NCI-H2227 (cell line): ENCODE data around the gene DLG1.

Experiments
- DNase-seq: peaks from one replicate; lab custom pipeline; 2025; ENCODE audit not compliant: unreplicated experiment; lab: John Stamatoyannopoulos, UW

The DLG1 gene

DNA sequence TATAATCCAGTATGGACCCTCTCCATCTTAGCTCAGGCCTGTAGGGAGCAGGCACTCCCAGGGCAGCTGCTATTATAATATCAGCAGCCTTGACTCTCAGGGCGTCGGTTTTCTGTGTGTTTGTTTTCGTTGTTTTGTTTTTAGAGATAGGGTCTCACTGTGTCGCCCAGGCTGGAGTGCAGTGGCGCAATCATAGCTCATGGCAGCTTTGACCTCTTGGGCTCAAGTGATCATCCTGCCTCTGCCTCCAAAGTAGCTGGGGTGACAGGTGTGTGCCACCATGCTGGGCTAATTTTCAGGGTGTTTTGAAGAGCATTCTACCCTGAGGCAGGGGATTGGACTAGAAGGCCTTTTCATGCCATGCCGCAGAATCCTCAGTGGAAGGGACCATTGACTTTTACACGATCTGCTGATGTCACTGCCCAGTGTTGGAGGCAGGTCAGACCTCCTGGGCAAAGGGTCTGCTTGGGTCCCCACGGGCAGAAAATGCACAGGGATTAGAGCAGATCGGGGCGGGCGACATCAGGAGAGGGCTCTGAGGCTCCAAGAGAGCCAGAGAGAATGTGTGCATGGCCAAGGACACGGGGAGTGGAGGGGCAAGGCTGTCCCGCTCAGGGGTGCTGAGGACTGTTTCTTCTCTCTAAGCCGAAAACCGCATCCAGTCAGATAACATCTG, 276.5 kb downstream of the DLG1 start:
- DNase-seq: no peak

DNA sequence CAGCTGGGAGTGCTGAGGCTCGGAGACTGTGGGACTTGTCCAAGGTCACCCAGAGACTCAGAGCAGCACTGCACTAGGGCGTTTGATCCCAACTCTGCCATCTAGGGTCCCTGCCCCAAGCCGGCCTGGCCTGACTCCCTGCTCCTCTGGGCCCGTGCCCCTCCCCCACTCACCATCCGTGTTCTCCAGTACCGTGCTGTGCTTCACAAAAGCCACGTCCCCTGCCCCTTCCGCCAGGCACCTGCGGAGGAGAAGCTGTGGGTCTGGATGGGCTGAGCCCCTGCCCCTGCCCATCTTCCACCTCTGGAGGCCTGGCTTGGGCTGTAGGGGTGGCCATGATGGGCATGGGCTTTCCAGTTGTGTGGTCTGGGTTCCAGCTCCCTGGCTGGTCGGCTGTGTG, 277.2 kb downstream of the DLG1 start:
- no peak for DNase-seq

DNA sequence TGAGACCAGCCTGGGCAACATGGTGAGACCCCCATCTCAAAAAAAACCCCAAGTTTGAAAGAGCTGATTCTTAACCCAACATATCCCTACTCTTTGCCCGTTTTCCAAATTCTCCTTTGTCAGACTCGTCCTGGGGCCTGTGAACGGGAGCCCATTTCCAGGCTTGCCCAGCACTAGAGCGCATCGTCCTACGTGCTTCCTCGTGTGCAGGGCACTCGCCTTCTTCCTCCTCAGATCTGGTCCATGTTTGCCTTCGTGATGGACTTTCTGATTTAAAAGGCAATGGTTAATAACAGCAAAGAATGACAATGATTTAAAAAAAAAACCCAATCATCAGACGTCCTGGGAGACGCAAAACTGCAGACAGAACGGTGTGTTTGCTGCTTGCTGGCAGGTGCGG, 278.9 kb downstream of the DLG1 start:
- no peak for DNase-seq

DNA sequence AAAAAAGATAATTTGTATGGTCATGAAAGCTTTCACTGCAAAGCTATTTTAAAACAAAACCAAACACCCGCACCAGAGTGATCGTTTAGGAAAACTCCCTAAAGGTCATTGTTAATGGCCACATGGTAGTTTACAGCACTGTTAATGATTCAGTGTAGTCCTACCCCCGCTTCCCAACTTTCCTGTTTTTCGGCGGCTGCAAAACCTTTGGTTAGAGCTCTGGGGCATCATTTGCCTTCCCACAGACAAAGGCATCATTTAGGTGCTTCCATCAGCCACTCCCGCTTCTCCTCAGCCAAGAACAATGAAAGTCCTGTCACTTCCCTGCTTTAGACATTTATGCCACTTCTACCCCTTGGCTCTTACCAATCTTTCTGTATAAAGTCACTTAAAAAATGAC, 279.4 kb downstream of the DLG1 start:
- no peak for DNase-seq

DNA sequence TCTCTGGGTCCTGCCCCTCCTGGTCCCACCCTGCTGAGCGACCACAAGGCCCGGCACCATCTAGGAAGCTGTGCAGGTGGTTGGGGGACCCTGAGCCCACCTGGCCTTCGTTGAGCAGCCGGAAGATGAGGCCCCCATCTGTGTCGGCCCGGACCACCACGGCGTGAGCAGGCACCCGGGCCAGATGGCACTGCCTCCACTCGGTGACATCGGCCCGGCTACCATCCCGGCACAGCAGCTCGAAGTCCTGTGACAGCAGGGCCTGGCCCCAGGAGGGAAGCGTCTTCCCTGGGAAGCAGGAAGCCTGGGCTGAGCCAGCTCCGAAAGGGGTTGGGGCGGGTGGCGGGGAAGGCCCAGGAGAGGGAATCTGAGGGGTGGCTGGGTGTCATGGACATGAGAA, 281.4 kb downstream of the DLG1 start:
- no peak for DNase-seq

DNA sequence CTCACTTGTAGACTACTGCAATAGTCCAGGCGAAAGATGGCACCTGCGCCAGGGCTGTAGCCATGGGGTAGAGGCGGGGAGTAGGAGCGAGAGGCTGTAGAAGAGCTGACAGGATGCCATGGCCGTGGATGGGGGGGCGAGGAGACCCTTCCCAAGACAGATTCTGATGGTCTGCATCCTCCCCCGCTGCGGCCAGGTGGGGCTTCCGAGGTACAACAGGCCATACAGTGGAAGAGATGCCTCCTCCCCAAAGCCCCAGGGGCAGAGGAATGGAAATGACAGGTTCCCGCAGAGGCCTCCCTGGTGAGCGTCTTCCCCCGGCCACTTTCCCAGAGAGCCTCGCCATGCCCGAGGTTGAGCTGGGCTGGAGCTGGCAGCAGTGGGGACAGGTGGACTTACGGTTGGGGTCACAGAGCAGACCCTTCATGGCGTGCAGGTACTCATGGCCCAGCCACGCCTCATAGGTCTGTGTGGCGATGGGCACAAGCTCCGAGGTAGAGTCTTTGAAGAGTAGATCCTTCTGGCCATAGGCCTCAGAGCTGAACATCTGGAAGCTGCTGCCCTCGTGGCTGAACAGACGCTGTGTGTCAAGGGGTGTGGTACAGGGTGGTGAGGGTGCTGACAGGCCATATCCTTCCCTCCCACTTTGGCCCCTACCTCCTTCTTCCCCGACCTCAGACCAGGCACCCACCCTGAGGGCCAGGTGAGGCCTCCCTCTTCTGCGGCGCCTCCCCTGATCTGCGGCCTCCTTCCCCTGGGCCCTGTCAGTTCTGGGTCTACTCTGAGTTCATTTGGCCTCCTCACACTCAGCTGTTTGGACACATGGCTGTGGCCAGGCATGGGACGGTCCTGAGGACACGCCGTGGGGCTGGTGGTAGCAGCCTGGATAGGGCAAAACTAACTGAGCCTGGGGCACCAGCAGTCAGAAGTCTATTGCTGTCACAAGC, 282.3 kb downstream of the DLG1 start:
- no peak for DNase-seq

DNA sequence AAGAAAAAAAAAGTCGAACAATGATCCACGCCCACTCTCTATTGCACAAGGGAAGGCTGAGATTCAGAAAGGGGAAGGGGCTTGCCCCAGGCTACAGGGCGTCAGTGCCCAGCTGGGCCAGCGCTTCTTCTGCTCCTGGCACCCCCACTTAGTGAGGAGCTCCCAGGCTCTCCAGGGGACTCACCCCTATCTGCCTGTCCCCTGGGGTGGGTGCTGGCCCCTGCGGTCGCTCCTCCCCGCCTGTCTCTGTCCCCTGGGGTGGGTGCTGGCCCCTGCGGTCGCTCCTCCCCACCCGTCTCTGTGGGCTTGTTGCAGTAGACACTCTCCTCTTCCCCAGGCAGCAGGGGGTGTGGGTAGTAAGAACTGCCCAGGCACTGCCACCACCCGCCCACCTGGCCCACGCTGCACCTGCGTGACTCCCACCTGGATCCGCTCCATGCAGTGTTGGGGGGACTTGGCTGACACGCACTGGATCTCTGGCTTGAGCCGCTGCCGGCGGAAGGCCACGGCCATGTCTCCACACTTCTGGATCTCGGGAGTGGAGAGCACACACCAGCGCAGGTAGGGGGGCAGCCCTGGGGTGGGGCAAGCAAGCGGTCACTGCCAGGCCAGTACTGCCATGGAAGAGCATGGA, 283.4 kb downstream of the DLG1 start:
- DNase-seq: no peak

DNA sequence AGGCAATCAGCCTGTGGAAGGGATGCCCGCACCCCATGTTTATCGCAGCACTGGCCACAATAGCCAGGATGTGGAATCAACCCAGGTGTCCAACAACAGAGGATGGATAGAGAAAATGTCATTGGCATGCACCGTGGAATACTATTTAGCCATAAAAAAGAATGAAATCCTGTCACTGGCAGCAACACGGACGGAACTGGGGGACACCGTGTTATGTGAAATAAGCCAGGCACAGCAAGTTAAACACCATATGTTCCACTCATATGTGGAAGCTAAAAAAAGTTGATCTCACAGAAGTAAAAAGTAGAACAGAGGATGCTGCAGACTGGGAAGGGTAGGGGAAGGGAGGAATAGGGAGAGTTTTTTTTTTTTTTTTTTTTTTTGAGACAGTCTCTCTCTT, 284.4 kb downstream of the DLG1 start:
- no peak for DNase-seq

DNA sequence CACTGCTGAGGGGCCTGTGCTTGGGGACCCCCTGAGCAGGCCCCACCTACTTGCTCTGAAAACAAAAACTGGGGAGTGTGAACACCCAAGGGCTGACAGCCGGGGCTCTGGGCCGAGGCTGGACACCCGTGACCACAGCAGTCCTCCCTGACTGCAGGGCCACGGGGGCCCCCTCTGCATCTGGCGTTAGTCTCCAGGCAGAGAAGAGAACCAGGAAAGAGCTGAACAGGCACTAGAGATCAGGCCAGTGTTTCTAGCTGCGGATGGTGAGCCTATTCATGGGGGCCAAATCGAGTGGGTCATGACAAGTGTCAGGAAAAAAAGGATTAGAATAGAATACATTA, 285.9 kb downstream of the DLG1 start:
- no peak for DNase-seq

DNA sequence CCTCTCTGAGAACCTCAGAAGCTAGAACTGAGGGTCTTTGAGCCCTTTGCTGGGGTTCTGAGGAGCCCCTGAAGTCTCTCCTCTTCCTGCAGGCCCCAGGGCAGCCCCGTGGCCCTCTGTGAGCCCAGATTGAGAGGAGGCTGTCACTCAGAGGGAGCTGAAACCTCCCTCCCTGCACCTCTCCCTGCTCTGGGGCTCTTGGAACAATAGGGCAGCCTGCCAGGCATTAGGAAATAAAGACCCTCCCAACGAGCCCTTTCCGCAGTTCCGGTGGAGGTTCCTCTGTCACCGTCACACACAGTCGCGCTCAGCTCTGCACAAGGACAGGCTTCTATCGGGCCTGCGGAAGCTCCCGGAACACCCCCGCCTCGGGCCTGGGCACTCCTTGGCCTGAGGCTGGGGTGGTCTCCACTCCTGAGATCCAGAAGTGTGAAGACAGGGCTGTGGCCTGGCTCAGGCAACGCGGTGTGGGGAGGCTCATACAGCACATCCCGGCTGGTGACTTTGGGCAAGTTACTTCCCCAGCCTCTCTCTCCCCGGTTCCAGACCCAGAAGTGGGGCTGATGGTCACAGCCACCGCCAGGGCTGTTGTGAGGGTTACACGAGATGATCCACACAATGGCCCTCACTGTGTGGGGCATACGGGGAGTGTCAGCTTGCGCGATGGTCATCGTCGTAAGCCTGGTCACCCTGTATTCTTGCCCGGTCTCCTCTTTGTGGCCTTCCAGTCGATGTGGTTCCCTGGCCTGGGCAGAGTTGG, 286.5 kb downstream of the DLG1 start:
- no peak for DNase-seq

DNA sequence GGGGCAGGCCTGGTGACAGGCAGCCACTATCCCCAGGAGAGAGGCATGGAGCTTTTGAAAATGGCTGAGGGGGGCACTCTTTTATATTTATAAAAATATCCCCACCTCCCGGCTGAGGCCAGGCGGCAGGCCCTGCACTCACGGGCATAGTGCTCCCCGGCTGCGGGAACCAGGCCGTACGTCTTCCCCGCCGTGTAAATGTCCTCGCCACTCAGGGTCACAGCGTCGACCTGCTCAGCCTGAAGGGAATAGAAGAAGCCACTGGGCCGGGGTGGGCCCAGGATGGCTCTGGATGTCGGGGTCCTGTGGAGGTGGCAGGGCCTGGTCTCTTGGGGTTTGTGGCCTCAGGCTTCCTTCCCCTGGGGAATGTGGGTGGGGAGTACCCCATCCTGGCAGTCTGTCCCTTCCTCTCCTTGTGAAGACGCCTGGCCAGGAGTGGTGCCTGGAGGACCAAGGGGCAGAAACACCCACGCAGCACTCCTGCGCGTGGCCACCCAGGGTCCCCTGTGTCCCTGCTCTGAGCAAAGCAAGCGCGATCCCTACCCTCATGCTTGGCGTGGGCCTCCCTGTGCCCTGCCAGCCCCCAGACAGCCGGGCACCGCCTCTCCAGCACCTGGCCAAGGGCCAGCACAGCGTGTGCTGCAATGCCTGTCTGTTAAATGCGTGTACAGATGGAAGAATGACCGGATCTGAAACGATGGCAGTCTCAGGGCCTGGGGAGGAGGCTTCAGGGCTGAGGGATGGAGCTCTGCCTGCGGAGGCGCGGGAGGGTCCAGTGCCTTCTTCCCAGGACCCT, 287.7 kb downstream of the DLG1 start:
- DNase-seq: peak; percentile 37

DNA sequence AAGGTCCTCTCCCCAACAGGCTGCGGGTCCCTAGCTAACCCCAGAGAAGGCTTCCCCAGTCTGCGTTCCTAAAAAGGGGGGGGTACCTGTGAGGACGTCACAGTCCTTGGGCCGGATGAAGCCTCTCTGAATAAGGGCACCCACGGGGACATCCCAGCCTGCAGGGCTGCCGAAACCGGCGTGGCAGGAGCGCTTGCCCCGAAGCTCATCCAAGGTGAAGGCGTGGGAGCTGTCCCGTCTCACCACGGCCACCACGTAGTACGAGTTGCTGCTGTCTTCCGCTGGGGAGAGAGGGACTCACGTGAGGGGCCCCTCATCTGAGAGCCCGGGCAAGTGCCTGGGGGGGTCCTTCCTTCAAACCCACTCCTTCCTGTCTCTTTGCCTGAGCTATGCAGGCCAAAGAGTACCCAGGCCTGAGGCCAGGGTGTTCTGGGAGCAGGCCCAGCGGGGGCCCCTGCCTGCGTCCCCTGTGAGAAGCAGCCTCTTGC, 288.8 kb downstream of the DLG1 start:
- DNase-seq: no peak

DNA sequence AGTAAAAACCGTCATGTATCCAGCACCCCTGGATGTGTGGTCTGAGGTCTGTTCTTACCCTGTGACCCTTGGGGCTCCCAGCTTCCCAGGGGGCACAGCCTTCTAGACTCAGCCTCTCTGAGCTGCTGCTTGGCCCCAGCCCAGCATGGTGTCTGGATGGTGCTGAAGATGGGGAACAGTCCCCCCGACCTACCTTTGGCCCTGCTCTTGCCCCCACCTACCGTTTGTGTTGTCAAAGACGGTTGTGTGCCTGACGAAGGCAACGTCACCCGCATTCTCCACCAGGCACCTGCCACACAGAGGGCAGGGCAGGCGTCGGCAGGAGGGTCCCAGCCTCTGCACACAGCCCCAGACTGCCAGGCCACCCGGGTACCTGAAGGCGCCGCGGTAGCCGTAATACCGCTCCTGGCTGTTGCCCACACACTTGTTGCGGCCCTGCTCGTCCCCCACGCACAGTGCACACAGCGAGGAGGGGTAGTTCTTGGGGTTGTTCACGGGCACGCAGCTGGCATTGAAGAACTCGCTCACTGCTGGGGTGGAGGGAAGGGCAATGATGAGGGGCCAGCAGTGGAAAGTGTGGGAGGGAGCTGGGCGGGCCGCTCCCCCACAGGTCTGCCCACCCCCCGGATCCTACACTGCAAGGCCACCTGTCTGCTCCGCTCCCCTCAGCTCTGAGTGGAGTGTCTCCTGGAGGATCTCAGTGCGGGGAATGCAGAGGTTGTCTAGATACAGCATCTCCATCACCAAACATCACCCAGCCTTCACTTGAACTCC, 289.8 kb downstream of the DLG1 start:
- no peak for DNase-seq

DNA sequence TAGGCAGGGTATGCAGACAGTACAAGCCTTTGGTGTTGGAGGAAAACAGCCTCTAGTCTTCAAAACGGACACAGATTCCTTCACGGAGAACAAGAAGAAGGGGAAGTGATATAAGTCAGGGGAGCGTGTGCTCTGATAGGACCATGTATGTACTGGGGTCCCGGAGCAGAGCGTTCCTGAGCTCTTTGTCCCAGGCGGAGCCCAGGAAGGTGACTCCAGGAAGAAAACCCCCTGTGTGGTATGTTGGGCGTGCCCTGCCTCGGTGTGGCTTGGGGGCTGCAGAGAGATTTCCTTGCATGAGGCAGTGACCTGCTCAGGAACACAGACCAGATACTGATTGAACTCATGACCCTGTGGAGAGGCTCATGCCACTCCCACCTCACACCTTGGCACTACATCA, 290.5 kb downstream of the DLG1 start:
- DNase-seq: no peak

DNA sequence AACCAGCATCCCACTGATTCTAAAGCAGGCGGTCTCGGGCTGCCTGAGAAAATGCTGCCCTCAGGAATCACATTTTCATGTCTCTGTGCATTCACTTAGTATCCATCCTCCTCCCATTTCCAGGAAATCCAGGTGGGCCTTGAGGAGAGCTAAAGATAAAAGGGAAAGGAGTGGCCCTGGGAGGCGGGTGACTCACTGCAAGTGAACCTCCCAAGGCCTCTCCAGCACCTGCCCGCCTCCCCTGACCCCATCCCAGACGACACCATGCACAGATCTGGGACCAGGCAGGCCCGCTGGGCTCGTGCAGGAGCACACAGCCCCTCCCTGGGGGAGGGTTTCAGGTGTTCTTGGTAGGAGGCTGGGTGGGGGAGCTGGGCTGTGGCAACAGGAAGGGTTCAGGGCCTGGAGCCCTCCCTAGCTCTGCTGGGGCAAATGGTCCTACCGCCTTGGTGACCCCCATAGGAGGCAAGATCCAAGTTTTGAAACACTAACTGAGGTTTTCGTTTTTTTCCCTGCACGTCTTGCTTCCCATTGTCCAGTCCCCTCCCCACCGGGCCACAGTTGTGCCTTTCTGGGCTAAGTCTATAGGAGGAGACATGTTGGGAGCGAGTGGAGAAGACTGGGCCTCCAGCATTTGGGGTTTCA, 291.0 kb downstream of the DLG1 start:
- no peak for DNase-seq

DNA sequence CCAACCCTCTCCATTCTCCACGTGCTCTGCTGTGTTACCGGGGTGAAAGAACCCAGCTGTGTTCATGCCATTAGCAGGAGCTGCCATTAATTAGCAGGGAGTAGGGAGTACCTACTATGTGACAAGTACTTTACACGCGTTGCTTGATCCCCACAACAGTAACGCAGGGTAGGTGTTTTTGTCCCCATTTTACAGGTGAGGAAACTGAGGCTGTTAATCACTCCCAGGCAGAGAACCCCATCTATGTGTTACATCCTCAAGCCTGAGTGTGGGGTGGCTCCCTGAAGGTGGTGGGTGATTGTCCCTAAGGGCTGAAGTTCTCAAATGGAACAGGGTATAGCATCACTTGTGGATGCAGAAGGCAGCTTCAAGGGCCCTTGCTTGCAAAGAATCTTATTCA, 291.6 kb downstream of the DLG1 start:
- DNase-seq: no peak

DNA sequence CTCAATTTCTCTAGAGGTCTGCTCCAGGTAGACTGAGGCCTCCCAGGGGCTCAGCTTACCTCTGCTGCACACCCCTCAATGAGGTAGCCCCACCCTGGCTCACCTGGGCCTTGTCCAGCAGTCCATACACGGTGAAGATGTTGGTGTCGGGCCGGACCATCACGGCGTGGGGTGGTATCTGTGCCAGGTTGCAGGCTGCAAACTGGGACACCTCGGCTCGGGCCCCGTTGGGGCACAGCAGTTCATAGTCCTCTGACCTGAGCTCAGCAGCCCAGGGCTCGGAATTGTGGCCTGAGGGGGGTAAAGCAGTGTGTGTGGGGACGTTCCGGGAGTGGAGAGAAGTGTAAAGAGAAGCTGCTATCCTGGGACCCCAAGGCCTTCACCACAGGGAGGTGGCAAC, 292.0 kb downstream of the DLG1 start:
- no peak for DNase-seq

DNA sequence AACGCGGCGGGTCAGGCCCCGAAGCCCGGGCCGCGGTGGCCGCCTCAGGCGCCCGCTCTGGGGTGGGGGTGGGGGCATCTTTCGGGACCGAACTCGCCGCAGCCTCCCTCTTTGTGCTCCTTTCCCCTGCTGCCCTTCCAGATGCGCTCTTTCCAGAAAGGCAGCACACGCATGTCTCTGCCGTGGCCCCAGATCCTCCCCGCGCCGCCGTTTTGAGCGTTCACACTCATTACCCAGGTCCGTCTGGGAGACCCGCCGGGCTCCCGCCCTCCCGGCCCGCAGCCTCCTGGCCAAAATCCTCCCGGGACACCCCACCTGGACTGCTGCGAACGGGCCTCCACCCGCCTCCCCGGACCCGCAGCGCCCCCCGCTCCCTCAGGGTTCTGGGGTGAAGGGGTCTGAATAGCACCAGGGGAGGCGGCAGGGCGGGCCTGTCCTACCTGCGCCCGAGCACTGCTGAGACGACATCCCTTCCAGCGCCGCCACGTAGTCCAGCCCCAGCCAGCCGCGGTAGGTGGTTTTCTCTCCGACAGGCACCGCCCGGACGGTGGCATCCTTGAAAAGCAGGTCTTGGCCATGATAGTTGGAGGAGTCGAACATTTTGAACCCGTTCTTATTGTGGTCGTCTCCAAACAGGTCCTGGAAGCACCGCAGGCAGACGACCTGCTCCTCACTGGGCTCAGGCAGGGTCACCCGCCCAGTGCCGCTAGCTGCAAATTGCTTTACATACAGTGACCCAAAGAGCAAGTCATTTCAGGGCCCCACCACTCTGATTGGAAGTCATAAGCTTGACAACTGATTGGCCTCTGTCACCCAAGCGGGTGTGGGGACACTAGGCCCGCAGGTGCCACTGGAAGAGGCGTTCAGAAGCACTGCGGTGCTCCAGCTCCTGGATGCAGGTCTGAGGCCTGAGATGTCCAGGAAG, 294.7 kb downstream of the DLG1 start:
- peak; percentile 62 for DNase-seq
